Peyer's patch (tissue), 4 donors: Measurements from ENCODE around the gene PHGDH. TPM values are rescaled to one million over a fixed set of nuclear protein-coding genes. Genes with fewer than 3 reads are reported as not detected.

Experiments
- DNase-seq, 3 donors: peaks; one replicate each; pipeline ENCODE4 v3.0.0-alpha.2; 2017 to 2019
- H3K27ac ChIP-seq, 4 donors: fragments of 200-600 bp; sonication (generic); one replicate each; pipeline ENCODE4 v1.5.1; 2016 to 2019
- H3K27me3 ChIP-seq, 2 donors: fragments of 200-600 bp; sonication (generic); one replicate each; pipeline ENCODE4 v1.5.1; 2019
- H3K36me3 ChIP-seq, 3 donors: fragments of 200-600 bp; sonication (generic); one replicate each; pipeline ENCODE4 v1.5.1; 2016 to 2019
- H3K4me1 ChIP-seq, 4 donors: fragments of 200-600 bp; sonication (generic); one replicate each; pipeline ENCODE4 v1.5.1; 2016 to 2019
- H3K4me3 ChIP-seq, 4 donors: fragments of 200-600 bp; sonication (generic); 1 replicate in 3 of 4; 2 replicates in 1 of 4; pipeline ENCODE4 v1.5.1; 2016 to 2019; ENCODE audit warnings: mild to moderate bottlenecking in 1 of 4
- H3K9me3 ChIP-seq, 4 donors: fragments of 200-600 bp; sonication (generic); one replicate each; pipeline ENCODE4 v1.5.1; 2016 to 2019; ENCODE audit warnings: mild to moderate bottlenecking in 1 of 4
- CTCF ChIP-seq, 6 experiments: fragments of 450-650 bp in 4 of 6; fragments of 200-600 bp in 2 of 6; sonication (generic) in 1 of 6; IDR thresholded peaks; one replicate each; pipeline ENCODE4 v1.5.1; 2017 to 2019; ENCODE audit warnings: antibody characterized with exemption in 6 of 6, mild to moderate bottlenecking in 3 of 6, moderate library complexity in 1 of 6
- POLR2A ChIP-seq, 2 donors: fragments of 450-650 bp; IDR thresholded peaks; one replicate each; pipeline ENCODE4 v1.5.1; 2017; ENCODE audit warnings: antibody characterized with exemption in 2 of 2, mild to moderate bottlenecking in 2 of 2, moderate library complexity in 2 of 2
- total RNA-seq, 4 donors: library from RNA; depleted of rRNA; stranded (reverse); fragments of >200 nt; gene quantifications; one replicate each; pipeline ENCODE4 v1.1.0, GENCODE V29; 2016

Gene PHGDH
- total RNA-seq, 4 donors from 2014 or later, result 2.8 to 19.0 (median 4.3) TPM

GRCh38 chr1:119680193-119680592 lies 31.5 kb upstream of the PHGDH start:
- TF ChIP-seq CTCF (IDR thresholded peaks at IDR 0.05), result no peak
- TF ChIP-seq POLR2A (IDR thresholded peaks at IDR 0.05), result no peak
- DNase-seq, result no peak
- H3K9me3 ChIP-seq, result no peaks in the 10 kb centered on the region
- no peak overlapping the region for H3K4me3 ChIP-seq
- peaks cover 0 to 2% (median 0%) of the 10 kb centered on the region in 4 donors for H3K4me1 ChIP-seq
- H3K27me3 ChIP-seq, result no peaks in the 10 kb centered on the region
- H3K27ac ChIP-seq, result no peak overlapping the region
- no peaks in the 10 kb centered on the region for H3K36me3 ChIP-seq

- TF ChIP-seq POLR2A (IDR thresholded peaks at IDR 0.05) (no peak), CTCF (IDR thresholded peaks at IDR 0.05) (no peak)
- no peaks in the 10 kb centered on the region for H3K9me3 ChIP-seq
- H3K4me3 ChIP-seq, result no peak overlapping the region
- no peaks in the 10 kb centered on the region for H3K36me3 ChIP-seq
- no peak overlapping the region for H3K27ac ChIP-seq
- no peak for DNase-seq
- H3K4me1 ChIP-seq, result no peaks in the 10 kb centered on the region
- H3K27me3 ChIP-seq, result no peaks in the 10 kb centered on the region
Measured at GRCh38 chr1:119680723-119681122, 31.0 kb upstream of the PHGDH start.

DNA sequence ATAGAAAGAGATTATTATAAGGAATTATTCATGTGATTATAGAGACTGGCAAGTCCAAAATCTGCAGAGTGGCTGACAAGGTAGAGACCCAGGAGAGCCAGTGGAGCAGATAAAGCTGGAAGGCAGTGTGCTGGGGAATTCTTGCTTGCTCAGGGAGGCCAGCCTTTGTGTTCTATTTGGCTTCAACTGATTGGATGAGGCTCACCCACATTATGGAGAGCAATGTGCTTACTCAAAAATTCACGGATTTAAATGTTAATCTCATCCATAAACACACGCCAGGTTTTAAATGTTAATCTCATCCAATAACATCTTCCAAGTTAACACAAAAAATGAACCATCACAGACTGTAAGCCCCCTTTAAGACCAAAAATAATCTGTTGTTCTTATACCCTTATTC lies 30.2 kb upstream of the PHGDH start:
- Histone ChIP-seq H3K27me3 (no peaks in the 10 kb centered on the region), H3K4me3 (no peak overlapping the region), H3K9me3 (no peaks in the 10 kb centered on the region), H3K4me1 (no peaks in the 10 kb centered on the region), H3K36me3 (no peaks in the 10 kb centered on the region), H3K27ac (no peak overlapping the region)
- DNase-seq, result no peak
- TF ChIP-seq CTCF (IDR thresholded peaks at IDR 0.05) (no peak), POLR2A (IDR thresholded peaks at IDR 0.05) (no peak)

GRCh38 chr1:119682141-119682540 lies 29.6 kb upstream of the PHGDH start:
- Histone ChIP-seq H3K4me3 (no peak overlapping the region), H3K4me1 (no peaks in the 10 kb centered on the region), H3K27me3 (no peaks in the 10 kb centered on the region), H3K9me3 (no peaks in the 10 kb centered on the region), H3K27ac (no peak overlapping the region), H3K36me3 (no peaks in the 10 kb centered on the region)
- no peak for DNase-seq
- TF ChIP-seq CTCF (IDR thresholded peaks at IDR 0.05) (no peak), POLR2A (IDR thresholded peaks at IDR 0.05) (no peak)

GRCh38 chr1:119683893-119684292 lies 27.8 kb upstream of the PHGDH start:
- no peaks in the 10 kb centered on the region for H3K4me1 ChIP-seq
- no peak overlapping the region for H3K4me3 ChIP-seq
- no peak for DNase-seq
- H3K27me3 ChIP-seq, result no peaks in the 10 kb centered on the region
- H3K9me3 ChIP-seq, result no peaks in the 10 kb centered on the region
- H3K36me3 ChIP-seq, result no peaks in the 10 kb centered on the region
- TF ChIP-seq CTCF (IDR thresholded peaks at IDR 0.05) (no peak), POLR2A (IDR thresholded peaks at IDR 0.05) (no peak)
- no peak overlapping the region for H3K27ac ChIP-seq

- no peaks in the 10 kb centered on the region for H3K4me1 ChIP-seq
- H3K27ac ChIP-seq, result no peak overlapping the region
- DNase-seq, result no peak
- H3K36me3 ChIP-seq, result no peaks in the 10 kb centered on the region
- no peak for TF ChIP-seq POLR2A (IDR thresholded peaks at IDR 0.05)
- no peak for TF ChIP-seq CTCF (IDR thresholded peaks at IDR 0.05)
- H3K27me3 ChIP-seq, result no peaks in the 10 kb centered on the region
- no peaks in the 10 kb centered on the region for H3K9me3 ChIP-seq
- no peak overlapping the region for H3K4me3 ChIP-seq
Measured at GRCh38 chr1:119686661-119687060, 25.1 kb upstream of the PHGDH start.
